GM19372 (cell line): Measurements from ENCODE around the gene CTNND2.
"Not testable (repeated sequence)": the region's sequence is repeated elsewhere in the genome, so short reads cannot be mapped to it uniquely, and the experiment has no call there.

Experiments used
- ATAC-seq: cut with Tn5 transposase; IDR thresholded peaks from one replicate; pipeline ENCODE4 v1.9.1; 2021; ENCODE audit warnings: mild to moderate bottlenecking, low read depth, moderate library complexity; ENCODE audit not compliant: unreplicated experiment

The CTNND2 gene

GRCh38 chr5:11010429-11011210 lies 893.6 kb downstream of the CTNND2 start:
- ATAC-seq, result no peak

GRCh38 chr5:11009576-11009975 lies 894.7 kb downstream of the CTNND2 start:
- no peak for ATAC-seq

- ATAC-seq, result no peak
Observed at GRCh38 chr5:11007269-11007870, 896.9 kb downstream of the CTNND2 start.

- ATAC-seq, result not testable (repeated sequence)
Observed at GRCh38 chr5:11004523-11004922, 899.7 kb downstream of the CTNND2 start.

- ATAC-seq, result no peak
Observed at GRCh38 chr5:11000515-11001353, 903.5 kb downstream of the CTNND2 start.

GRCh38 chr5:10999714-11000113 lies 904.5 kb downstream of the CTNND2 start:
- ATAC-seq, result no peak

GRCh38 chr5:10995891-10996290 lies 908.4 kb downstream of the CTNND2 start:
- ATAC-seq, result no peak

GRCh38 chr5:10994091-10994986 lies 909.9 kb downstream of the CTNND2 start:
- ATAC-seq, result no peak

- ATAC-seq, result no peak
Observed at GRCh38 chr5:10990634-10991033, 913.6 kb downstream of the CTNND2 start.

GRCh38 chr5:10989577-10990263 lies 914.5 kb downstream of the CTNND2 start:
- ATAC-seq, result no peak

GRCh38 chr5:10988622-10989021 lies 915.6 kb downstream of the CTNND2 start:
- ATAC-seq, result no peak

GRCh38 chr5:10987925-10988504 lies 916.2 kb downstream of the CTNND2 start:
- ATAC-seq, result peak; percentile 92

- no peak for ATAC-seq
Observed at GRCh38 chr5:10987276-10987924, 916.8 kb downstream of the CTNND2 start.

GRCh38 chr5:10985721-10986110 lies 918.5 kb downstream of the CTNND2 start:
- ATAC-seq, result no peak

GRCh38 chr5:10985091-10985720 lies 919.0 kb downstream of the CTNND2 start:
- no peak for ATAC-seq

GRCh38 chr5:10984021-10984715 lies 920.1 kb downstream of the CTNND2 start:
- ATAC-seq, result no peak

- ATAC-seq, result no peak
Observed at GRCh38 chr5:10982626-10983025, 921.6 kb downstream of the CTNND2 start.

GRCh38 chr5:10981932-10982331 lies 922.3 kb downstream of the CTNND2 start:
- ATAC-seq, result no peak
